Dermis microvascular lymphatic vessel endothelial cell (primary cell): Measurements from ENCODE around the gene PPM1E. TPM values are rescaled to one million over a fixed set of nuclear protein-coding genes. Genes with fewer than 3 reads are reported as not detected.
"Not testable (repeated sequence)": the region's sequence is repeated elsewhere in the genome, so short reads cannot be mapped to it uniquely, and the experiment has no call there.

Experiments
- DNase-seq, 2 donors: peaks; one replicate each; pipeline versions ENCODE4 v3.0.0 to v3.0.0-alpha.2; 2010; ENCODE audit warnings: low read depth in 2 of 2
- total RNA-seq: library from RNA; depleted of rRNA; stranded (reverse); fragments of >200 nt; gene quantifications from 2 replicates; pipeline ENCODE4 v1.2.1, GENCODE V29; 2014

The PPM1E gene
- total RNA-seq = under 0.01 TPM in 1 of 2 replicates, not detected in the other

- DNase-seq = peak; percentile 5 to 59
These were observed at the start of gene PPM1E for GRCh38 chr17:58755577-58756245. PPM1E (plus strand) TSS chr17:58755854.

- no peak for DNase-seq
These were observed 49.1 kb upstream of the PPM1E start for GRCh38 chr17:58706351-58707140.

- peak; percentile 61 to 73 for DNase-seq
These were observed 44.6 kb upstream of the PPM1E start for GRCh38 chr17:58710948-58711552.

- no peak for DNase-seq
These were observed 33.4 kb upstream of the PPM1E start for GRCh38 chr17:58722274-58722673.

- DNase-seq = no peak
These were observed 33.0 kb upstream of the PPM1E start for GRCh38 chr17:58722696-58723095.

- no peak for DNase-seq
These were observed 26.9 kb upstream of the PPM1E start for GRCh38 chr17:58728798-58729197.

GRCh38 chr17:58730937-58731336 lies 24.7 kb upstream of the PPM1E start:
- DNase-seq = no peak

- no peak for DNase-seq
These were observed 21.6 kb upstream of the PPM1E start for GRCh38 chr17:58734040-58734439.

GRCh38 chr17:58734811-58735210 lies 20.8 kb upstream of the PPM1E start:
- DNase-seq = no peak

GRCh38 chr17:58741121-58741625 lies 14.5 kb upstream of the PPM1E start:
- no peak for DNase-seq

- DNase-seq = no peak
These were observed 8.0 kb upstream of the PPM1E start for GRCh38 chr17:58747674-58748073.

GRCh38 chr17:58749627-58750026 lies 6.0 kb upstream of the PPM1E start:
- DNase-seq = not testable (repeated sequence)

GRCh38 chr17:58753026-58753425 lies 2.6 kb upstream of the PPM1E start:
- no peak for DNase-seq

GRCh38 chr17:58755269-58755576 lies 431 bp upstream of the PPM1E start:
- DNase-seq = no peak

- DNase-seq = no peak
These were observed 850 bp downstream of the PPM1E start for GRCh38 chr17:58756246-58757161.

GRCh38 chr17:58757162-58757613 lies 1.5 kb downstream of the PPM1E start:
- no peak for DNase-seq

- no peak for DNase-seq
These were observed 3.2 kb downstream of the PPM1E start for GRCh38 chr17:58758890-58759289.

GRCh38 chr17:58759522-58759921 lies 3.9 kb downstream of the PPM1E start:
- DNase-seq = no peak

GRCh38 chr17:58760248-58760647 lies 4.6 kb downstream of the PPM1E start:
- no peak for DNase-seq

GRCh38 chr17:58763263-58763662 lies 7.6 kb downstream of the PPM1E start:
- no peak for DNase-seq

- no peak for DNase-seq
These were observed 8.7 kb downstream of the PPM1E start for GRCh38 chr17:58764373-58764772.
